Sigmoid colon (tissue), 7 donors: ENCODE data around the gene EFCAB7. TPM values are rescaled to one million over a fixed set of nuclear protein-coding genes. Genes with fewer than 3 reads are reported as not detected.

ENCODE experiments used
- DNase-seq: peaks from one replicate; pipeline ENCODE4 v3.0.0-alpha.2; 2019
- H3K27ac ChIP-seq, 4 donors: fragments of 200-600 bp; sonication (generic); one replicate each; pipeline ENCODE4 v1.5.1; 2016 to 2019; ENCODE audit warnings: mild to moderate bottlenecking in 1 of 4
- H3K27me3 ChIP-seq, 3 donors: fragments of 200-600 bp; sonication (generic); one replicate each; pipeline ENCODE4 v1.5.1; 2019; ENCODE audit warnings: mild to moderate bottlenecking in 1 of 3
- H3K36me3 ChIP-seq, 4 donors: fragments of 200-600 bp; sonication (generic); one replicate each; pipeline ENCODE4 v1.5.1; 2016 to 2019
- H3K4me1 ChIP-seq, 4 donors: fragments of 200-600 bp; sonication (generic); one replicate each; pipeline ENCODE4 v1.5.1; 2017 to 2019
- H3K4me3 ChIP-seq, 4 donors: fragments of 200-600 bp; sonication (generic); one replicate each; pipeline ENCODE4 v1.5.1; 2017 to 2019; ENCODE audit warnings: mild to moderate bottlenecking in 2 of 4, moderate library complexity in 1 of 4
- H3K9me3 ChIP-seq, 4 donors: fragments of 200-600 bp in 3 of 4; sonication (generic) in 3 of 4; one replicate each; pipeline versions ENCODE4 v1.5.1 to v1.6.1; 2013 to 2019
- EP300 ChIP-seq, 4 donors: sonication (generic); formaldehyde crosslinking; IDR thresholded peaks; one replicate each; pipeline ENCODE4 v1.6.1; 2017; ENCODE audit warnings: antibody characterized with exemption in 4 of 4
- POLR2A ChIP-seq, 2 donors: fragments of 450-650 bp; IDR thresholded peaks; one replicate each; pipeline ENCODE4 v1.6.1; 2016; ENCODE audit warnings: antibody characterized with exemption in 2 of 2, mild to moderate bottlenecking in 2 of 2, moderate library complexity in 2 of 2
- POLR2AphosphoS5 ChIP-seq, 4 donors: sonication (generic); formaldehyde crosslinking; IDR thresholded peaks; one replicate each; pipeline ENCODE4 v1.6.1; 2017; ENCODE audit warnings: antibody characterized with exemption in 4 of 4
- WGBS, 2 donors: extraction: QIAGEN DNeasy Blood & Tissue Kit; methylation state at CpG; one replicate each; pipeline ENCODE4 v1.1.7; 2013; 5-methylcytosine and 5-hydroxymethylcytosine counted together
- intact Hi-C: fragments of 100-400 bp; cut with DNase I; formaldehyde crosslinking; loops from one replicate; pipeline ENCODE4 v1.15.1; 2023
- polyA plus RNA-seq, 3 donors: library from polyadenylated mRNA; stranded (reverse); fragments of 200-250 nt; gene quantifications; one replicate each; pipeline ENCODE4 v1.2.3, GENCODE V29; 2013
- total RNA-seq, 4 donors: library from RNA; depleted of rRNA; stranded (reverse); fragments of >200 nt; gene quantifications; one replicate each; pipeline ENCODE4 v1.1.0, GENCODE V29; 2016
- TF ChIP-seq, protein P1 (sequence below), 4 experiments: fragments of 450-650 bp in 3 of 4; fragments of 200-600 bp in 1 of 4; IDR thresholded peaks; one replicate each; pipeline ENCODE4 v1.5.1; 2016 to 2019; ENCODE audit warnings: antibody characterized with exemption in 4 of 4, mild to moderate bottlenecking in 3 of 4, moderate library complexity in 2 of 4
- donor health status: healthy with polysubstance abuse.
- donor health status: Bipolar disorder and iron deficiency.
- donor health status: healthy.

Gene EFCAB7
- total and polyA plus RNA-seq, 7 donors, result 1.8 to 12.8 (median 6.9) TPM

- H3K4me3 ChIP-seq, result no peak overlapping the region
- H3K4me1 ChIP-seq, result no peaks in the 10 kb centered on the region
- no peaks in the 10 kb centered on the region for H3K36me3 ChIP-seq
- no peak for DNase-seq
- H3K9me3 ChIP-seq, result no peaks in the 10 kb centered on the region
- 93 to 97% methylated on average over 3 of the region's 3 CpGs for WGBS, 2 donors
- no peak overlapping the region for H3K27ac ChIP-seq
- no peak for TF ChIP-seq POLR2AphosphoS5 (IDR thresholded peaks at IDR 0.05)
- TF ChIP-seq, protein P1, sequence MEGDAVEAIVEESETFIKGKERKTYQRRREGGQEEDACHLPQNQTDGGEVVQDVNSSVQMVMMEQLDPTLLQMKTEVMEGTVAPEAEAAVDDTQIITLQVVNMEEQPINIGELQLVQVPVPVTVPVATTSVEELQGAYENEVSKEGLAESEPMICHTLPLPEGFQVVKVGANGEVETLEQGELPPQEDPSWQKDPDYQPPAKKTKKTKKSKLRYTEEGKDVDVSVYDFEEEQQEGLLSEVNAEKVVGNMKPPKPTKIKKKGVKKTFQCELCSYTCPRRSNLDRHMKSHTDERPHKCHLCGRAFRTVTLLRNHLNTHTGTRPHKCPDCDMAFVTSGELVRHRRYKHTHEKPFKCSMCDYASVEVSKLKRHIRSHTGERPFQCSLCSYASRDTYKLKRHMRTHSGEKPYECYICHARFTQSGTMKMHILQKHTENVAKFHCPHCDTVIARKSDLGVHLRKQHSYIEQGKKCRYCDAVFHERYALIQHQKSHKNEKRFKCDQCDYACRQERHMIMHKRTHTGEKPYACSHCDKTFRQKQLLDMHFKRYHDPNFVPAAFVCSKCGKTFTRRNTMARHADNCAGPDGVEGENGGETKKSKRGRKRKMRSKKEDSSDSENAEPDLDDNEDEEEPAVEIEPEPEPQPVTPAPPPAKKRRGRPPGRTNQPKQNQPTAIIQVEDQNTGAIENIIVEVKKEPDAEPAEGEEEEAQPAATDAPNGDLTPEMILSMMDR (IDR thresholded peaks at IDR 0.05), result no peak
- TF ChIP-seq EP300 (IDR thresholded peaks at IDR 0.05), result no peak
- TF ChIP-seq POLR2A (IDR thresholded peaks at IDR 0.05), result no peak
- no peaks in the 10 kb centered on the region for H3K27me3 ChIP-seq
- intact Hi-C loops, result no loop called here
Observed at GRCh38 chr1:63603810-63604209, 80.5 kb downstream of the EFCAB7 start.

DNA sequence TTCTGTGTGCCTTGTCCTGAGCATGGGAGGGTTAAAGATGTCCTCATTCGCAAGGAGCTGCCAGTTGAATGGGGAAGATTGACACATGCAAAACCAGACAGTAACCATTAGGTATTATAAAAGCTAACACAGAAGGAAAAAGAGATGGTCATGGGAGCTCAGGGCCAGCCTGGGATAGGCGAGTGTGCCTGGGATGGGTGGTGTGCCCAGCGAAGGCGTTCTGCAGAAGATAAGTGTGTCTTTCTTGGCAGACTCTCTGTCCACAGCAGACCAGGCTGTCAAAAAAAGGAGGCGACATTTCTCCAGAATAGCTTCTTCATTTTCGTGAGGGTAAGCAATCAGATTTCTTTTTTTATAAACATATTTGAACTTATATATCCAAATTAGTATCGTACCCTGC, 84.0 kb downstream of the EFCAB7 start:
- Histone ChIP-seq H3K27me3 (no peaks in the 10 kb centered on the region), H3K27ac (no peak overlapping the region), H3K9me3 (no peaks in the 10 kb centered on the region), H3K4me3 (no peak overlapping the region), H3K36me3 (no peaks in the 10 kb centered on the region), H3K4me1 (no peaks in the 10 kb centered on the region)
- intact Hi-C loops, result no loop called here
- 97% methylated on average over 7 of the region's 7 CpGs for WGBS, 2 donors
- no peak for TF ChIP-seq POLR2A (IDR thresholded peaks at IDR 0.05)
- TF ChIP-seq, protein P1 (IDR thresholded peaks at IDR 0.05), result no peak
- TF ChIP-seq EP300 (IDR thresholded peaks at IDR 0.05), result no peak
- TF ChIP-seq POLR2AphosphoS5 (IDR thresholded peaks at IDR 0.05), result no peak
- no peak for DNase-seq

- Histone ChIP-seq H3K27ac (no peak overlapping the region), H3K4me3 (no peak overlapping the region), H3K27me3 (no peaks in the 10 kb centered on the region), H3K36me3 (no peaks in the 10 kb centered on the region), H3K9me3 (no peaks in the 10 kb centered on the region), H3K4me1 (peaks cover 0 to 4% (median 2%) of the 10 kb centered on the region in 4 donors)
- DNase-seq, result no peak
- 88% methylated on average over 3 of the region's 3 CpGs for WGBS, 2 donors
- intact Hi-C loops, result no loop called here
- TF ChIP-seq POLR2AphosphoS5 (IDR thresholded peaks at IDR 0.05) (no peak), EP300 (IDR thresholded peaks at IDR 0.05) (no peak), POLR2A (IDR thresholded peaks at IDR 0.05) (no peak)
- TF ChIP-seq, protein P1 (IDR thresholded peaks at IDR 0.05), result no peak
Observed at GRCh38 chr1:63611231-63611630, 87.9 kb downstream of the EFCAB7 start.

DNA sequence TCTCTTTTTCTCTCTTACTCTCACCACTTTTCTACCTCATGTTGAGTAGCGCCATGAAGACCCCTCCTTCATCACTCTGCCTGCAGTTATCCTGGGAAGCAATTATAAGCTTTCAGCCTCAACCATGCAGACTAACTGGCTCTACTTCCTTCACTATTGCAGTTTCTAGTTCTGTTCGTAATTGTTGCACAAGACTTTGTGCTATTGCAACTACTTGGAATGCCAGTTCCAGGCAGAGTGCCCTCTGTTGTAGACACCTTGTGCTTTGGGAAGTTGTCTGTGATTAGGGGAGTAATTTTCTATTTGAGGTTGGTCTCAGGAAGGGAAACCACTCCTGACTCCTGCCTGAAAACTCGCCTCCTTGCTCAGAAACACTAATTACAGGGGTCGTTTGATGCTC, 89.2 kb downstream of the EFCAB7 start:
- peaks cover 0 to 5% (median 2%) of the 10 kb centered on the region in 4 donors for H3K4me1 ChIP-seq
- TF ChIP-seq POLR2A (IDR thresholded peaks at IDR 0.05), result no peak
- TF ChIP-seq, protein P1 (IDR thresholded peaks at IDR 0.05), result no peak
- TF ChIP-seq POLR2AphosphoS5 (IDR thresholded peaks at IDR 0.05), result no peak
- TF ChIP-seq EP300 (IDR thresholded peaks at IDR 0.05), result no peak
- no peak for DNase-seq
- H3K27me3 ChIP-seq, result no peaks in the 10 kb centered on the region
- no peaks in the 10 kb centered on the region for H3K9me3 ChIP-seq
- no peaks in the 10 kb centered on the region for H3K36me3 ChIP-seq
- 71 to 92% methylated on average over 4 of the region's 4 CpGs for WGBS, 2 donors
- intact Hi-C loops, result no loop called here
- no peak overlapping the region for H3K4me3 ChIP-seq
- H3K27ac ChIP-seq, result no peak overlapping the region

DNA sequence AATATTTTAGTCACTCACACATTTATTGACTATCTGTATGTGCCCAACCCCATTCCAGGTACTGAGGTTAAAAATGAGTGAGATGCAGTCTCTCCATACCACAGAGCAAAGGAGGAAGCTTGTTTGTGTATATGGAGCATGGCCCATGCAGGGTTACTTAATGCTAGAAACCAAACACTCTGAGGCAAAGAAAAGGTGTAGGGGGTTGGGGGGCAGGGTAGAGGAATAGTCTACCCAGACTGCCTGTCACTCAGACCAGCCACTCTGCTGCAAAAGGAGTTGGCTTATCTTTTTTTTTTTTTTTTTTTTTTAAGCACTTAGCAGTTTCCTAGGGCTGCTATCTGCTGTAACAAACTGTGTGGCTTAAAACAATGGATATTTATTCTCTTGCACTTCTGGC, 89.6 kb downstream of the EFCAB7 start:
- intact Hi-C loops, result no loop called here
- no peak overlapping the region for H3K4me3 ChIP-seq
- no peak for TF ChIP-seq POLR2AphosphoS5 (IDR thresholded peaks at IDR 0.05)
- TF ChIP-seq, protein P1 (IDR thresholded peaks at IDR 0.05), result no peak
- TF ChIP-seq EP300 (IDR thresholded peaks at IDR 0.05), result no peak
- no peak for TF ChIP-seq POLR2A (IDR thresholded peaks at IDR 0.05)
- no peaks in the 10 kb centered on the region for H3K36me3 ChIP-seq
- no peaks in the 10 kb centered on the region for H3K27me3 ChIP-seq
- no peaks in the 10 kb centered on the region for H3K9me3 ChIP-seq
- DNase-seq, result no peak
- no peak overlapping the region for H3K27ac ChIP-seq
- H3K4me1 ChIP-seq, result peaks cover 0 to 7% (median 2%) of the 10 kb centered on the region in 4 donors
